Activated naive CD8-positive, alpha-beta T cell treated with anti-CD3 and anti-CD28 coated beads for 36 hours (primary cell): ENCODE results near the gene FAM89B. TPM values are rescaled to one million over a fixed set of nuclear protein-coding genes. Genes with fewer than 3 reads are reported as not detected.

Experiments
- DNase-seq: peaks from one replicate; pipeline ENCODE4 v3.0.0; 2021
- H3K27ac Mint-ChIP-seq: one replicate; pipeline ENCODE4 v1.8.0; 2022; ENCODE audit warnings: mild to moderate bottlenecking, moderate library complexity, mixed read lengths
- H3K27me3 Mint-ChIP-seq: one replicate; pipeline ENCODE4 v1.8.0; 2022; ENCODE audit warnings: mild to moderate bottlenecking, mixed read lengths
- H3K36me3 Mint-ChIP-seq: one replicate; pipeline ENCODE4 v1.8.0; 2021; ENCODE audit warnings: mild to moderate bottlenecking, mixed read lengths
- H3K4me1 Mint-ChIP-seq: one replicate; pipeline ENCODE4 v1.8.0; 2021; ENCODE audit warnings: mixed read lengths
- H3K4me3 Mint-ChIP-seq: one replicate; pipeline ENCODE4 v1.8.0; 2022; ENCODE audit warnings: mild to moderate bottlenecking, moderate library complexity, mixed read lengths
- H3K9me3 Mint-ChIP-seq: one replicate; pipeline ENCODE4 v1.8.0; 2022; ENCODE audit warnings: mixed read lengths
- total RNA-seq, 2 experiments: library from RNA; stranded (reverse); gene quantifications; one replicate each; pipeline ENCODE4 v1.2.3, GENCODE V29; 2021

Gene FAM89B
- total RNA-seq, 2 experiments from 2014 or later, result 13.6 to 15.0 TPM

- no peaks in the 10 kb centered on the region for H3K9me3 Mint-ChIP-seq
- peaks cover 46% of the 10 kb centered on the region for H3K4me1 Mint-ChIP-seq
- peak overlapping the region; percentile 26 for H3K4me3 Mint-ChIP-seq
- no peak for DNase-seq
- H3K27me3 Mint-ChIP-seq, result no peaks in the 10 kb centered on the region
- H3K36me3 Mint-ChIP-seq, result peaks cover 23% of the 10 kb centered on the region
- peak overlapping the region; percentile 46 for H3K27ac Mint-ChIP-seq
Measured at GRCh38 chr11:65548395-65548794, 23.9 kb upstream of the FAM89B start.

GRCh38 chr11:65549096-65549495 lies 23.2 kb upstream of the FAM89B start:
- Mint-ChIP-seq H3K27me3 (no peaks in the 10 kb centered on the region), H3K27ac (no peak overlapping the region), H3K4me1 (peaks cover 46% of the 10 kb centered on the region), H3K9me3 (no peaks in the 10 kb centered on the region), H3K4me3 (no peak overlapping the region), H3K36me3 (peaks cover 22% of the 10 kb centered on the region)
- no peak for DNase-seq

GRCh38 chr11:65551572-65552387 lies 20.6 kb upstream of the FAM89B start:
- H3K9me3 Mint-ChIP-seq, result no peaks in the 10 kb centered on the region
- H3K27me3 Mint-ChIP-seq, result no peaks in the 10 kb centered on the region
- no peak overlapping the region for H3K4me3 Mint-ChIP-seq
- H3K4me1 Mint-ChIP-seq, result peaks cover 60% of the 10 kb centered on the region
- H3K27ac Mint-ChIP-seq, result peak overlapping the region; percentile 50
- DNase-seq, result peak; percentile 55
- H3K36me3 Mint-ChIP-seq, result peaks cover 23% of the 10 kb centered on the region

- Mint-ChIP-seq H3K9me3 (no peaks in the 10 kb centered on the region), H3K4me3 (no peak overlapping the region), H3K27ac (no peak overlapping the region), H3K36me3 (peaks cover 23% of the 10 kb centered on the region), H3K27me3 (no peaks in the 10 kb centered on the region), H3K4me1 (peaks cover 63% of the 10 kb centered on the region)
- DNase-seq, result no peak
Measured at GRCh38 chr11:65552388-65552951, 19.9 kb upstream of the FAM89B start.

GRCh38 chr11:65553301-65554001 lies 18.9 kb upstream of the FAM89B start:
- Mint-ChIP-seq H3K27me3 (no peaks in the 10 kb centered on the region), H3K27ac (peak overlapping the region; percentile 12)

GRCh38 chr11:65554057-65554818 lies 18.1 kb upstream of the FAM89B start:
- peak overlapping the region; percentile 61 for H3K27ac Mint-ChIP-seq
- no peaks in the 10 kb centered on the region for H3K9me3 Mint-ChIP-seq
- no peak for DNase-seq
- H3K27me3 Mint-ChIP-seq, result no peaks in the 10 kb centered on the region
- H3K36me3 Mint-ChIP-seq, result peaks cover 16% of the 10 kb centered on the region
- H3K4me1 Mint-ChIP-seq, result peaks cover 52% of the 10 kb centered on the region
- H3K4me3 Mint-ChIP-seq, result peak overlapping the region; percentile 64

More at GRCh38 chr11:65553301-65554001, 18.9 kb upstream of the FAM89B start:
- Mint-ChIP-seq H3K4me3 (peak overlapping the region; percentile 29), H3K36me3 (peaks cover 18% of the 10 kb centered on the region), H3K4me1 (peaks cover 54% of the 10 kb centered on the region), H3K9me3 (no peaks in the 10 kb centered on the region)
- DNase-seq, result peak; percentile 70

- peaks cover 55% of the 10 kb centered on the region for H3K4me1 Mint-ChIP-seq
- no peaks in the 10 kb centered on the region for H3K9me3 Mint-ChIP-seq
- peak overlapping the region; percentile 29 for H3K4me3 Mint-ChIP-seq
- no peak for DNase-seq
- H3K36me3 Mint-ChIP-seq, result peaks cover 12% of the 10 kb centered on the region
- H3K27ac Mint-ChIP-seq, result peak overlapping the region; percentile 61
- H3K27me3 Mint-ChIP-seq, result no peaks in the 10 kb centered on the region
Measured at GRCh38 chr11:65554842-65555430, 17.4 kb upstream of the FAM89B start.

- H3K4me3 Mint-ChIP-seq, result peak overlapping the region; percentile 85
- peak; percentile 47 for DNase-seq
- no peaks in the 10 kb centered on the region for H3K27me3 Mint-ChIP-seq
- H3K27ac Mint-ChIP-seq, result peak overlapping the region; percentile 80
- H3K36me3 Mint-ChIP-seq, result peaks cover 10% of the 10 kb centered on the region
- H3K4me1 Mint-ChIP-seq, result peaks cover 63% of the 10 kb centered on the region
- H3K9me3 Mint-ChIP-seq, result no peaks in the 10 kb centered on the region
Measured at GRCh38 chr11:65555693-65556231, 16.6 kb upstream of the FAM89B start.

GRCh38 chr11:65556470-65557279 lies 15.7 kb upstream of the FAM89B start:
- H3K36me3 Mint-ChIP-seq, result peaks cover 5% of the 10 kb centered on the region
- H3K4me3 Mint-ChIP-seq, result peak overlapping the region; percentile 85
- no peaks in the 10 kb centered on the region for H3K27me3 Mint-ChIP-seq
- DNase-seq, result no peak
- H3K27ac Mint-ChIP-seq, result peak overlapping the region; percentile 80
- no peaks in the 10 kb centered on the region for H3K9me3 Mint-ChIP-seq
- H3K4me1 Mint-ChIP-seq, result peaks cover 61% of the 10 kb centered on the region

- Mint-ChIP-seq H3K36me3 (peaks cover 3% of the 10 kb centered on the region), H3K4me1 (peaks cover 53% of the 10 kb centered on the region), H3K4me3 (peak overlapping the region; percentile 85), H3K27me3 (no peaks in the 10 kb centered on the region), H3K27ac (peak overlapping the region; percentile 80), H3K9me3 (no peaks in the 10 kb centered on the region)
- DNase-seq, result peak; percentile 52
Measured at GRCh38 chr11:65557280-65558001, 14.9 kb upstream of the FAM89B start.

GRCh38 chr11:65558002-65558929 lies 14.1 kb upstream of the FAM89B start, which contains the start of gene LTBP3:
TSS of gene LTBP3 (minus strand) at chr11:65558359. CDS start at chr11:65557959, 400 bp downstream.
- Mint-ChIP-seq H3K9me3 (no peaks in the 10 kb centered on the region), H3K27me3 (no peaks in the 10 kb centered on the region), H3K36me3 (peaks cover 3% of the 10 kb centered on the region), H3K4me3 (peak within 1 kb of the TSS; percentile 85), H3K27ac (peak within 1 kb of the TSS; percentile 80), H3K4me1 (peaks cover 50% of the 10 kb centered on the region)
- DNase-seq, result peak; percentile 48

- H3K27ac Mint-ChIP-seq, result peak overlapping the region; percentile 71
Measured at GRCh38 chr11:65558930-65559509, 13.3 kb upstream of the FAM89B start.

More at GRCh38 chr11:65558930-65559509, 13.3 kb upstream of the FAM89B start:
- Mint-ChIP-seq H3K4me1 (peaks cover 54% of the 10 kb centered on the region), H3K9me3 (no peaks in the 10 kb centered on the region), H3K36me3 (peaks cover 3% of the 10 kb centered on the region), H3K4me3 (peak overlapping the region; percentile 54), H3K27me3 (no peaks in the 10 kb centered on the region)
- no peak for DNase-seq
